ENCODE results near the gene OR9Q1.

Gene OR9Q1

GRCh38 chr11:58125469-58125868 lies 101.8 kb downstream of the OR9Q1 start, which contains the start of gene OR9I1:
TSS of gene OR9I1 (minus strand) at chr11:58125530. CDS start at chr11:58119444, 6,086 bp downstream.
- Mint-ChIP-seq H3K9me3 (no peaks in the 10 kb centered on the region), H3K27ac (no peak within 1 kb of the TSS), H3K27me3 (peaks cover 0 to 15% of the 10 kb centered on the region in 2 donors), H3K36me3 (ENCODE audit: insufficient read depth) (no peaks in the 10 kb centered on the region), H3K4me1 (ENCODE audit: low read depth in 2 of 2) (no peaks in the 10 kb centered on the region), H3K4me3 (no peak within 1 kb of the TSS)
- ATAC-seq (replicated peaks) (no peak), DNase-seq (no peak)

GRCh38 chr11:58127350-58127749 lies 103.7 kb downstream of the OR9Q1 start:
- Mint-ChIP-seq H3K27me3 (peaks cover 0 to 15% of the 10 kb centered on the region in 2 donors), H3K4me1 (ENCODE audit: low read depth in 2 of 2) (no peaks in the 10 kb centered on the region), H3K4me3 (no peak overlapping the region), H3K36me3 (ENCODE audit: insufficient read depth) (no peaks in the 10 kb centered on the region), H3K27ac (no peak overlapping the region), H3K9me3 (no peaks in the 10 kb centered on the region)
- DNase-seq (no peak), ATAC-seq (replicated peaks) (no peak)

- peaks cover 0 to 5% of the 10 kb centered on the region in 2 donors for H3K27me3 Mint-ChIP-seq
- H3K27ac Mint-ChIP-seq = no peak overlapping the region
- ATAC-seq (replicated peaks) = no peak
- DNase-seq = no peak
- H3K4me1 Mint-ChIP-seq (ENCODE audit: low read depth in 2 of 2) = no peaks in the 10 kb centered on the region
- no peaks in the 10 kb centered on the region for H3K9me3 Mint-ChIP-seq
- no peaks in the 10 kb centered on the region for H3K36me3 Mint-ChIP-seq (ENCODE audit: insufficient read depth)
- H3K4me3 Mint-ChIP-seq = no peak overlapping the region
Observed at GRCh38 chr11:58133309-58134076, 109.8 kb downstream of the OR9Q1 start.

GRCh38 chr11:58134151-58134550 lies 110.5 kb downstream of the OR9Q1 start:
- H3K9me3 Mint-ChIP-seq = no peaks in the 10 kb centered on the region
- H3K4me1 Mint-ChIP-seq (ENCODE audit: low read depth in 2 of 2) = no peaks in the 10 kb centered on the region
- no peak for DNase-seq
- no peak for ATAC-seq (replicated peaks)
- H3K4me3 Mint-ChIP-seq = no peak overlapping the region
- H3K27ac Mint-ChIP-seq = no peak overlapping the region
- H3K36me3 Mint-ChIP-seq (ENCODE audit: insufficient read depth) = no peaks in the 10 kb centered on the region
- peaks cover 0 to 5% of the 10 kb centered on the region in 2 donors for H3K27me3 Mint-ChIP-seq

GRCh38 chr11:58135171-58135570 lies 111.5 kb downstream of the OR9Q1 start:
- no peaks in the 10 kb centered on the region for H3K9me3 Mint-ChIP-seq
- no peak overlapping the region for H3K4me3 Mint-ChIP-seq
- H3K27ac Mint-ChIP-seq = no peak overlapping the region
- H3K36me3 Mint-ChIP-seq (ENCODE audit: insufficient read depth) = no peaks in the 10 kb centered on the region
- DNase-seq (no peak), ATAC-seq (replicated peaks) (no peak)
- no peaks in the 10 kb centered on the region for H3K4me1 Mint-ChIP-seq (ENCODE audit: low read depth in 2 of 2)
- peaks cover 0 to 5% of the 10 kb centered on the region in 2 donors for H3K27me3 Mint-ChIP-seq

- H3K9me3 Mint-ChIP-seq = peaks cover 0 to 7% of the 10 kb centered on the region in 2 donors
- no peaks in the 10 kb centered on the region for H3K36me3 Mint-ChIP-seq (ENCODE audit: insufficient read depth)
- DNase-seq = no peak
- H3K27me3 Mint-ChIP-seq = peaks cover 12 to 34% of the 10 kb centered on the region in 2 donors
- no peak for ATAC-seq (replicated peaks)
- no peak overlapping the region for H3K27ac Mint-ChIP-seq
- no peaks in the 10 kb centered on the region for H3K4me1 Mint-ChIP-seq (ENCODE audit: low read depth in 2 of 2)
- H3K4me3 Mint-ChIP-seq = no peak overlapping the region
Observed at GRCh38 chr11:58142761-58143160, 119.1 kb downstream of the OR9Q1 start.

GRCh38 chr11:58152781-58153180 lies 129.1 kb downstream of the OR9Q1 start:
- Mint-ChIP-seq H3K27ac (no peak overlapping the region), H3K4me3 (no peak overlapping the region), H3K36me3 (ENCODE audit: insufficient read depth) (no peaks in the 10 kb centered on the region), H3K4me1 (ENCODE audit: low read depth in 2 of 2) (no peaks in the 10 kb centered on the region), H3K27me3 (peaks cover 11 to 15% of the 10 kb centered on the region in 2 donors), H3K9me3 (no peaks in the 10 kb centered on the region)
- no peak for DNase-seq
- no peak for ATAC-seq (replicated peaks)

GRCh38 chr11:58164389-58164788 lies 140.7 kb downstream of the OR9Q1 start:
- no peaks in the 10 kb centered on the region for H3K4me1 Mint-ChIP-seq (ENCODE audit: low read depth in 2 of 2)
- H3K27me3 Mint-ChIP-seq = peaks cover 10 to 13% of the 10 kb centered on the region in 2 donors
- ATAC-seq (replicated peaks) (no peak), DNase-seq (no peak)
- H3K9me3 Mint-ChIP-seq = peaks cover 0 to 2% of the 10 kb centered on the region in 2 donors
- no peak overlapping the region for H3K27ac Mint-ChIP-seq
- H3K4me3 Mint-ChIP-seq = no peak overlapping the region
- no peaks in the 10 kb centered on the region for H3K36me3 Mint-ChIP-seq (ENCODE audit: insufficient read depth)

- H3K27ac Mint-ChIP-seq = no peak overlapping the region
- H3K27me3 Mint-ChIP-seq = peaks cover 13 to 15% of the 10 kb centered on the region in 2 donors
- H3K36me3 Mint-ChIP-seq (ENCODE audit: insufficient read depth) = no peaks in the 10 kb centered on the region
- ATAC-seq (replicated peaks) (no peak), DNase-seq (no peak)
- peaks cover 0 to 2% of the 10 kb centered on the region in 2 donors for H3K9me3 Mint-ChIP-seq
- no peaks in the 10 kb centered on the region for H3K4me1 Mint-ChIP-seq (ENCODE audit: low read depth in 2 of 2)
- no peak overlapping the region for H3K4me3 Mint-ChIP-seq
Observed at GRCh38 chr11:58164990-58165389, 141.3 kb downstream of the OR9Q1 start.

- no peaks in the 10 kb centered on the region for H3K36me3 Mint-ChIP-seq (ENCODE audit: insufficient read depth)
- DNase-seq (no peak), ATAC-seq (replicated peaks) (no peak)
- H3K4me1 Mint-ChIP-seq (ENCODE audit: low read depth in 2 of 2) = no peaks in the 10 kb centered on the region
- H3K4me3 Mint-ChIP-seq = no peak overlapping the region
- peaks cover 13 to 16% of the 10 kb centered on the region in 2 donors for H3K27me3 Mint-ChIP-seq
- no peak overlapping the region for H3K27ac Mint-ChIP-seq
- no peaks in the 10 kb centered on the region for H3K9me3 Mint-ChIP-seq
Observed at GRCh38 chr11:58165504-58166106, 141.9 kb downstream of the OR9Q1 start.

- Mint-ChIP-seq H3K27me3 (peaks cover 39 to 45% of the 10 kb centered on the region in 2 donors), H3K4me1 (ENCODE audit: low read depth in 2 of 2) (no peaks in the 10 kb centered on the region), H3K27ac (no peak overlapping the region), H3K36me3 (ENCODE audit: insufficient read depth) (peaks cover 3% of the 10 kb centered on the region), H3K4me3 (no peak overlapping the region), H3K9me3 (no peaks in the 10 kb centered on the region)
- DNase-seq = no peak
- no peak for ATAC-seq (replicated peaks)
Observed at GRCh38 chr11:58177409-58178054, 153.9 kb downstream of the OR9Q1 start.

- Mint-ChIP-seq H3K9me3 (no peaks in the 10 kb centered on the region), H3K27ac (no peak overlapping the region), H3K4me1 (ENCODE audit: low read depth in 2 of 2) (no peaks in the 10 kb centered on the region), H3K4me3 (no peak overlapping the region), H3K27me3 (peaks cover 39 to 45% of the 10 kb centered on the region in 2 donors), H3K36me3 (ENCODE audit: insufficient read depth) (peaks cover 3% of the 10 kb centered on the region)
- ATAC-seq (replicated peaks) (no peak), DNase-seq (no peak)
Observed at GRCh38 chr11:58178444-58178843, 154.8 kb downstream of the OR9Q1 start.

- Mint-ChIP-seq H3K36me3 (ENCODE audit: insufficient read depth) (peaks cover 3% of the 10 kb centered on the region), H3K9me3 (no peaks in the 10 kb centered on the region), H3K27me3 (peaks cover 39 to 56% of the 10 kb centered on the region in 2 donors), H3K4me1 (ENCODE audit: low read depth in 2 of 2) (no peaks in the 10 kb centered on the region), H3K4me3 (no peak overlapping the region), H3K27ac (no peak overlapping the region)
- no peak for ATAC-seq (replicated peaks)
- DNase-seq = no peak
Observed at GRCh38 chr11:58179648-58180047, 156.0 kb downstream of the OR9Q1 start.

GRCh38 chr11:58186938-58187337 lies 163.3 kb downstream of the OR9Q1 start:
- Mint-ChIP-seq H3K27ac (no peak overlapping the region), H3K9me3 (no peaks in the 10 kb centered on the region), H3K4me1 (ENCODE audit: low read depth in 2 of 2) (no peaks in the 10 kb centered on the region), H3K36me3 (ENCODE audit: insufficient read depth) (no peaks in the 10 kb centered on the region), H3K4me3 (no peak overlapping the region), H3K27me3 (peaks cover 12 to 23% of the 10 kb centered on the region in 2 donors)
- DNase-seq (no peak), ATAC-seq (replicated peaks) (no peak)

All from effector memory CD8-positive, alpha-beta T cell (primary cell).